HG03558 (cell line): ENCODE data around the gene NTM.

Experiments used
- ATAC-seq: cut with Tn5 transposase; IDR thresholded peaks from one replicate; pipeline ENCODE4 v1.9.1; 2021; ENCODE audit warnings: moderate number of reproducible peaks; ENCODE audit not compliant: unreplicated experiment; ENCODE audit errors: extremely low read depth

Gene NTM

DNA sequence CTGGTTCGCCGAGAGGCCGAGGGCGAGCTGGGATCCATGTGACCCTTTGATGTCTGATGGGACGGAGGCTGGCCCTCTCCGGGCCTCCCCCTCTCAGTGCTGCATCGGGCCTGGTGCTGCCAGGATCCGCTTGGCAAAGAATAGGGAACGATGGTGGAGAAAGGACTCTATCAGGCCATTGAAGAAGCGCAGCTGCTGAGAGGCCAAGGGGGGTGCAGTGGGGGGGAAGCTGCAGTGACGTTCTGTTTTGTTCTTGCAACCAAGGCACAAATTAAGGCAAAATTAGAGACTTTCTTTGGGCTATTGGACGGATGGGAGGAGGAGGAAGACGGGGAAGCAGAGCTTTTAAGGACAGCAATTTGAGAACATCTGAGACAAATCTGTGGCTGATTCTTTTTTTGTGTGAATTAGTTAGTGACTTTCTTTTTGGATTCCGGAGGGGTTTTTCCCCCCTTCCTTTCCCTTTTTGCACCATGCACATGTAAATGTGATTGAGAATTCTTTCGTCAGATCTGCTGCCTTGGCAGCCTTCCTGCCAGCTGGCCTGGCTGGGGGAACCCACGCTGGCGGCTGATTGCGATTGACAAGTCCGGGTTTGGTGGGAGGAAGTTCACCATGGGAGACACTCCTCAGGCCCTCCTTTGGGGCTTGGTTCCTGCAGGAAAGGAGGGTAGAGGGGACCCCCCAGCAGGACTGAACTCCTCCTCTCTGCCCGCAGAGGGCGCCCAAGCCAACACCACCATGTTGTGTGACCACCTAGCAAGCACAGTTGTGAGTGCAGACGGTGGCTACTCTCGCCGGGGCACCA lies 214.6 kb downstream of the NTM start:
- no peak for ATAC-seq

DNA sequence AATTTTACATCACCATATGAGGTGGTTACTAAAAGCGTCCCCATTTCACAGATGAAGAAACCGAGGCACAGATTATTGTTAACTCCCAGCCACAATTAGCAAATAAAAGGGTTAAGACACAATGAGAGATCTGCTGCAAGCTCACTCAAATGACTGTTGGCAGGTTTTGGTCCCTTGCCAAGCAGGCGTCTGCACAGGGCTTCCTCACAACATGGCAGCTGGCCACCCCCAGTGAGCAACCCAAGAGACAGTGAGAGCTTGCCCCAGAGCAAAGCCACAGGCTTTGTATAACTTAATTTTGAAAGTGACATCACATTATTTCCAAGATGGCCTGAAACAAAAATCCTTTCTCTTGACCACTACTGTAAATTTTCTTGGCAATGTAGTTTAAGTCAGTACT lies 217.6 kb downstream of the NTM start:
- no peak for ATAC-seq

DNA sequence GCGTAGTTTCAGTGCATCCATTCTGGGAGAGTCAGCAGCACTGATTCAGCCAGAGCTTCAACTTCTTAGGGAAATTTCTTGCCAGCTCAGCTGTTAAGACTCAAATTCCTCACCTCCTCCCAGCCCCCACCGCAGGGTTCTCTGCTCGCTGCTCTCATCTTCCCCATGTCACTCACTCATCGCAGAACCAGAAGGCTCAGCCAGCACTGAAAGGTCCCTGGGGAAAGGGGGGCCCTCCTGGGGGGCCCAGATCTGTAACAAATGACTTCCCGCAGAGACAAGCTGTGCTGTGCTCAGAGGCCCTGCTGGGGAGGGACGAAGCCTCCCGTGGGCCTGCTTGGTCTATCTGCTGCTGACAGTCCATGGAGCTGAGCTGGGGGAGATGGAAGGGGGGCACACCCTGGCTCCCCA lies 220.6 kb downstream of the NTM start:
- no peak for ATAC-seq

DNA sequence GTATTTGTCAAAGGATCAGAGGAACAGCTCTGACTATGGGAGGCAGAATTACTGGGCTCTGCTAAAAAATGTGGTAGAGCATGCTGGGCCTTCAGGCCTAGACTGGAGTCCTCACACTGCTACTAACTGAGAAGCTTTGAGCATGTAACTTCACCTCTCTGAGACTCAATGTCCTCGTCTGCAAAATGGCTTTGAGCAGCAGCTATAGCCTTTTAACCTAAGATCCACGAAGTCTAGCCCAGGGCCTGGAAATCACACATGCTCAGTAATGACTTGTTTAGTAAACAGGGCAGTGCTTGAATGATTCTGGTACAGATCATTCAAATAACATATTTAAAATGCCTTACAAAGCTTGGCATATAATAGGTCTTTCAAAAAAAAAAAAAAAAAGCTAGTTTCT lies 221.7 kb downstream of the NTM start:
- no peak for ATAC-seq

DNA sequence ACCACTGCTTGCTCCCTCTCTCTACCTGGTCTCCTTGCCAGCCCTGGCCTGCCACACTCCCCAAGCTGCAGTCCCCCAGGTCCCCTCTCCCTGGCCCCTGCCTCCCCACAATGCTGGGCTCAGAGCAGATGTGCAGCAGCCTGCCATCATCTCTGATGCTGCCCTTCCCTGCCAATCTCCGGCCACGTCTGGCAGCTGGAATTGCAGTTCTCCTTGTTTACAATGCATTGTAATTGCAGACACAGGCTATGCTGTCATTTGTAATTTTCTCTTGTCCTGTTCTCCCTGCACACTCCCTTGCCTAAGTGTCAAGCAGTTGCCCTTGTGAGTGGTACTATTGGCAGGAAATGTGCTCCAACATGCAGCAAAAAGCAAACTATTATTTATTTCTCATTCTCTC lies 222.3 kb downstream of the NTM start:
- ATAC-seq: no peak

DNA sequence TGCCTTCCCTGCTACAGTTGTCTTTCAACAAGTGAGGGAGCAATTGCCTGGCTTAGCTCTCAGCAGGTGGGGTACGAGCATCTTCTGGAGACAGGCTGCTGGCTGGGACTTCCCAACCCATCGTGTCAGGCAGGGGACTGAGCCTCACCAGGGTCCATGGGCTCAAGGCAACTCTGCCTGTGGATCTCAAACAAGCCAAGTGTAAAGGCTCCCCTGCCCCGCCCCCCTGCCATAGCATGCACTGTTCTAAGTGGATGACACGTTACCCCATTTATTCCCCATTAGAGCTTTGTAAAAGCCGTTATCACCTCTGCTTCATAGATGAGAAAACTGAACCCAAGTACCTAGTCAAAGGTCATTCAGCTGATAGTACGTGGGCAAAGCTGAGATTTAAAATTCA lies 222.9 kb downstream of the NTM start:
- ATAC-seq: no peak

DNA sequence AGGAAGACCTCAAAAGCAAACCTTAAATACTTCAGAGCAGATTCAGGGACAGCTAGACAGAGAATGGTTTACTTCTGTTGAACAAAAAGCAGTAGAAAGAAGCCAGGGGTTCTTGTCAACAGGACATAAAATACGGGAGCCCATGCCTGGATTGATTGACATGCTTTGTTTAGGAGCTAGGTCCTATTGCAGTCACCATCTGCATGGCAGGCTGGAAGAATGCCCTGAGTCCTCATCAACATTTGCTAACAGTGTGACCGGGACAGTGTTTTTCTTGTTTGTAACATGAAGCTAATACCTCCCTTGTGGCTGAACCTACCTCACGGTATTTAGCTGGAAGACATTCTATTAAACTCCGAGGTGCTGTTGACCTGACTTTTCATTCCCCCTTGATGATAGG lies 225.4 kb downstream of the NTM start:
- ATAC-seq: no peak

DNA sequence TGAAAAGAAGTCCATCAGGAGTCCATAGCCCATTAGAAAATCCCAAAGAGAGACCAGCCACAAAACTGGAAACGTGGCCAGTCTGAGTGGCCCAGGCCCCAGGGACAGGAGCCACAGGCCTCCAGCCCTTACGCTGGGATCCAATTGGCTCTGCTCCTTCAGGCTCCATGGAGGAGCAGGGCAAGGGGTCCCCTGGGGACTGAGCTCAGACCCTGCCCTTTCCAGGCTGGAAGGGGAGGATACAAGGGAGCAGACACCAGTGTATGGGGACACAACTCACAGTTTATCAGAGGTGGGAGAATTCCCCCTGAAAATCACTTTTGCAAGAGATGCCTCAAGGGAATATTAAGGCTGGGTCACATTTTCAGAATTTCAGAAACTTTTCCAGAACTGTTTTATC lies 227.5 kb downstream of the NTM start:
- no peak for ATAC-seq

DNA sequence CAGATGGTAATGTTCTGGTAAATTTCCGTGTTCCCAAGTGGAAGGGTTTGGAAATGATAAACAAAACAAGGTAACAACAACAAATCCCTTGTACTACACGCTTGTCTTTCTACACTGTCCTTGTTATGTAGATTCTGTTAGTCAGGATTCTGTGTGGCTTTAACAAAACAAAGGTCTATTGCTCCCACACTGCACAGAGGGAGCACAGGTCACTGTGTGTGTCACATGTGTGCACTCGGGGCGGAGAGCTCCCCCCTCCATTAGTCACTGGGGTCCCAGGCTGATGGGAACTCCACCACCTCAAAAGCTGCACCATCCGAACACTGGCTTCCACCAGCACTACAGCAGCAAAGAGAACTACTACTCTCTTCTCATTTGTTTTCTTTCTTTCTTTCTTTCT lies 227.9 kb downstream of the NTM start:
- ATAC-seq: no peak

DNA sequence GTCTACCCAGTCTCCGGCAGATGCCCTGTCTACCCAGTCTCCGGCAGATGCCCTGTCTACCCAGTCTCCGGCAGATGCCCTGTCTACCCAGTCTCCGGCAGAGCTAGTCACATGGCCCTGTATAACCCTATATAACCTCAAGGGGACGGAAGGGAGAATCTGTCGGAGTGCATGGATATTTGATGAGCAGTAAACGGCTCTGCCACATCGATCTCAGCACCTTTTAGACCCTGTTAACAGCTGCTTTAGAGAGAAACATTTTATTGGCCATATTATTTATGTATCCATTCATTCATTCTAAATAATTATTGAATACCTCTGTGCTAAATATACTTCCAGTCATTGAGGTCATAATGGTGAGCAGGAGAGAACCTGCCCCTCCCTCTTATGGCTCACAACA lies 228.9 kb downstream of the NTM start:
- no peak for ATAC-seq

DNA sequence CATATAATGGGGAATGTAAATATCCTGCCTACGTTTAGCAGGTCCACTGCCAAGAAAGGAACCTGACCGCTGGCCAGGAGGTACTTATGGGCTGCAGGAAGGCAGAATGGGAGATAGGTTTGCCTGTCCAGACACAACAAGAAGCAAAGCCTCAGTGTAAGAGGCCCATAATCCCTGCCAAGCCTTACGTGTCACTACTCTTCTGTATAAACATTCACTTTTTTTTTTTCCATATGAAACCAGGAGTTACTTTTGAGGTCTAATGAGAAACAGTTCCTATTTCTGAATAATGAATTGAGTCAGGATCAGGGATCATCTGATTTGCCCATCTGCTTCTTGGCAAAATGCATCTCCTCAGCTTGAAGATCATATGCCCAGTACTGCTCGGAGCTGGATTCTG lies 230.2 kb downstream of the NTM start:
- ATAC-seq: no peak

DNA sequence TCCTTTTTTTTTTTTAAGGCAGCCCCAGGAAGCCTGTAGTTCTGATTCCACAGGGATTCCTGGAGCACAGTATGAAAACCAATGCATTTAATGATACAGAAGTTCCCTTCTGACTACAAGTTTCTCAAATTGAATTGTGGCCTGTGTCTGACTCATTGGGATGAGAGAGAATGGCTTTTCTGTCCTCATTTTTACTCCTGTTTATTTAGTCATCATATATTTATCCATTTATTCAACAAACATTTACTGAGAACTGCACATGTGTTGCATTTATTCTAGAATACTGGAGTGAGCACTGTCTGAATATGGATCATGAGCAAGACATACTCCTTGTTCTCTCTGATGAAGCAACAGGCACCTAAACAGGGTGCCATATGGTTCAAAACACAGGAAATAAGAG lies 231.2 kb downstream of the NTM start:
- no peak for ATAC-seq

DNA sequence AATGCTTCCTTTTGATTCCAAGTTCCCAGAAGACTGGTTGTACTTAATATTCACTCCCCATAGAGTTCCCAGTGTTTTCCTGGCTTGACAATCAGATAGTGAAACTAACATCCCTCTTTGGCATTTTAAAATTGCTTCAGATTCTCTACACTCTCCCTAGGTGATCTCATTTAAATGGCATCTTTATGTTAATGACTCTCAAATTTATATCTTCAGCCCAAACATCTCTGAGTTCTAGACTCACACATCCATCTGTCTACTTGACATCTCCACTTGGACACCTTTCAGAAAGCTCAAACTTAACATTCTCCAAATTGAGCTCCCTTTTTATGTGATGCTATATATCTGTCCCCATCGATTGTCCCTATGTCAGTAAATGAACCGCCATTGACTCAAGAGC lies 232.0 kb downstream of the NTM start:
- no peak for ATAC-seq

DNA sequence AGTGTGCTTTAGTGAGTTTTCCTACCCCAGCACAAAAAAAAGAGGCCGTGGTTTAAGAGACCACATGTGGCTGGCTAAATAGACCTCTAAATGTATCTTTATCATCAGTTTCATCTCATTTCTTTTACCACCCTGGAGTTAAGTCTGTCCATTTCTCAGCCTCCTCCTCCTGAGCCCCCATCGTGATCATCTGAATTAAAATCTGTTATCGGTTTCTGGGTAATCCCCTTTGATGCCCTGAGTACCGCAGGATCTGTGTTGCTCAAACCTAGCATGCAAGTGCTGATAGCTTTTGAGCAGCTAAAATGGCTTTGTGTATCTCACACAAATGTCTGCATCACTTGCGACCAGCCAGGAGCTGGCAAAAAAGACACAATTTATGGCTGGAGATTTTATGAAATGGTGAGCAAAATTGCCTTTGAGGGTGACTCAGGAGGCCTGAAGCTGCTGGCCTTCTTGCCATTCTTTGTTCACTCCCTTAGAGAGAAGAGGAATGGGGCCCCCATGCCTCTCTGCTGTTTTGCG lies 236.5 kb downstream of the NTM start:
- no peak for ATAC-seq

DNA sequence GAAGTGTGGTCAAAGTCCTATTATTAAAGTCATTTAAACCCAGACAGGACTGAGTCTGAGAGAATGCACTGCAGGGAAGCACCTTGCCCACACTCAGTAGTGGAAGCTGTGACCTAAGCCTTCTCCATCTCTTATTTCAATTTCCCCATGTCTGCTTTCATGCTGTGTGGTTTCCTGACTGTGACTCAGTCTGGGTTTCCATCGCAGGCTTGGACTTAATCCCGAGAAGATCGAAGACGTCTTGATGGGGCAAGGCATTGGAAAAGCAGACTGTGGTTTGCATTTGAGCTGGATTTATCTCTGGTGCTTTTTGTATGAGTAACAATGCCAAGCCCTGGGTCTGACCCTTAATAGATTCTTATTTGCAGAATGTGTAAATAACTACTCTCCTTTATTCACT lies 238.9 kb downstream of the NTM start:
- no peak for ATAC-seq

DNA sequence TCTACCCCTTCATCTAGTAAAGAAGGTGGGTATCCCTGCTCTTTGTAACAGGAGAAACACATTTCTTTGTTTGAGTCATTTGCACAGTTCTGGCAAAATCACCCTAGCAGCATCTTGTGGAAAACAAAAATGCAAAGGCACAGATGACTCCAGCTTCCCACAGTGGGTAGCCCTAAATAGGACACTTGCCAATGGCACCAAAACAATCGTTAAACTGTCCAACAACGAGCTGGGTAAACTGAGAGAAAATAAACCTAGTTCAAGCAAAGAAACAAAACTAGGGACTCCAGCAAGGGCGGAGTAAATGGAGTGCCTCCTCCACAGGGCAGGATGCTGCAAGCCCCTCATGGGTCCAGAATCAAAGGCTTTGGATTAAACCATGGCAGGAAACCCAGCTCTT lies 239.5 kb downstream of the NTM start:
- ATAC-seq: no peak

DNA sequence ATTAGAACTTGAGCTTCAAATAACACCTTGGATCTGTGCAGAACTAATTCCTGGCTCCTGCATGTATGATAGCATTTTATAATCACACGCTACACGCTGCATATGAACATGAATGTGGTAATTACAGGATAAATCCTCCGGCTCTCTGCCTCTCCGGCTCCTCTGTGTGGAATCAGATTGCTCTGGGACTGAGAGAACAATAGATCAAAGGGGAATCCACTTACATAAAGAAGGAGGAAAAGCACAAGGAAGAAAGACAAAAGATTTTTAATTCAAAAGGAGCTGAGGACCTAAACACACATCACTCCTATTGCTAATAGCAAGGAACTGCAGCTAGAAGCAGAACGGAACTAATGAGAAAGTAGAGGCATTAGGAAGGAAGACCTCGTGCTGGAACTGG lies 240.9 kb downstream of the NTM start:
- no peak for ATAC-seq

DNA sequence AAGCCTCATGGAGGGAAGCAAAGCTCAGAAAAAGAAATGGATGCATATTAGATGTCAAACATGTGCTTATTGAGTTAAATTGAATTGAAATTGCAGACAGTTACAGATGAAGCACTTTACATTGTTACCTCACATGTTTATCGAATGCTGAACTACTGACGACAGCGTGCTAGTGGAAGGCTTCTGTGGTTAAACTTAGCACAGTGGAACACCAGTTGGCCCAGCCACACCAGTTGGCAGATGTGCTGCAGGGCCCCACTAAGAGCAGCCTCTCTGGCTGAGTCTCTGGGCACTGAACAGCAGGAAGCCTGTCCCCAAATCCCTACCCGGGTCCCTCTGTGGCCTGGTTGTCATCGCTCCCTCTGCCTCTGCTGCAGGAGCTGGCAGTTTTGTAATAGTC lies 242.1 kb downstream of the NTM start:
- no peak for ATAC-seq

DNA sequence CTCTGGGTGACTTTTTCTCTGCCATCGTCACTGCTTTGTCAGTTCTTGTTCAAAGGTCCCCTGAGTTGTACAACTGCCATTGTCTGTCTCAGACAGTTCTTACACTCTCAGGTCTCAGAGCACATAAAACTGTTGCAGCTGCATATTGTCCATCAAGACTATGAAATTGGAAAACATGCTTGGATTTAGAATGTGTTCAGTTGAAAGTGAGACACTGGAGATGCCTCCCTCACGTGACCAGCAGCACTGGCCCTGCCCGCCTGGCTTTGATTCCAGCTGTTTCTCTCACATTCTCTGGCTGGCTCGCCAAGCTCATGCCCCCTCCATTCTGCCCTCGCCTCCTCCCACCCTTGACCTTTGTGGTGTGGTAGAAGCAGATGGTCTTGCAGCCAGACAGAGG lies 244.2 kb downstream of the NTM start:
- ATAC-seq: no peak

DNA sequence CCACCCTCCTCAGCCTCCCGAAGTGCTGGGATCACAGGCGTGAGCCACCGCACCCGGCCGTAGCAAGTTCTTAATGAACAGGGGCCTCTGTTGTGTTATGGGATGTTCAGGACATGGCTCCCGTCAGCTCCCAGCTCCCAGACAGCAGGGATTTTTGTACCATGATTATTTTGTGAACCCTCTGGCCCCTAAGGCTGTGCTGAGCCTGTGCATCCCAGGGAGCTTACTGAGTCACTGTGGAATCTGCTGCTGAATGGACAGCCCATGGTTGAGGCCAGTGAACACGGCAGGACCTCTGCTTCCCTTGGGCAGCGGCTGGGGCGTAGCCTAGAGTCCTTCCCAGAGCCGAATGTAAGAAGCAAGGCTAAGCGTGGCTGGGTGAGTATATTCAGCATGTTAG lies 245.2 kb downstream of the NTM start:
- no peak for ATAC-seq

DNA sequence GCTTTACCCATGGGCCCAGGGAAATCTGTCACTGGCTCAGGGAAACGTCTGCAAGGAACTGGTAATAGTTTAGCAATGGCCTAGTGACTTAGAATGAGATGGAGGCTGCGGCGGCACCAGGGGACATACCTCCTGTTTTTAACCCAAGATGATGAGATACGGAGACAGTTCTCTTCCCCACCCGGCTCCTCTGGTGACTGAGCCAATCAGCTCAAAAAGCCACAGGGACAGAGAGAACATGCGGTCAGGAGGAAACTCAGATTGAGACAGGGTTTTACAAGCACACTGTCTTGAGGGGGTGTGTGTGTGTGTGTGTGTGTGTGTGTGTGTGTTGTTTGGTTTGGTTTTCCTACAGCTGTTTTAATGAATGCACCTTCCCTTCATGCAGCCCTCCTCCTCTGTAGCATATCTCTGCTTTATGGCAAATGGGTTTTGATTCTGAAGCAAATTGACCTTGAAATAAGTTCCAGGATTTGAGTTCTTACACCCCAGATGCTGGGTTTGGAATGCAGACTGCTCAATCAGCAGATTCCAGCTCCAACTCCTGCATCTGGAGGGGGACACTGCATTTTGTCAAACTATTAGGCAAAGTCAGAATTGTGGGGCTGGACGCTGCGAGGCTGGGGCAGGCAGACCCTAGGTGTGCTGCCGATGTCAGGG lies 246.2 kb downstream of the NTM start:
- ATAC-seq: no peak

DNA sequence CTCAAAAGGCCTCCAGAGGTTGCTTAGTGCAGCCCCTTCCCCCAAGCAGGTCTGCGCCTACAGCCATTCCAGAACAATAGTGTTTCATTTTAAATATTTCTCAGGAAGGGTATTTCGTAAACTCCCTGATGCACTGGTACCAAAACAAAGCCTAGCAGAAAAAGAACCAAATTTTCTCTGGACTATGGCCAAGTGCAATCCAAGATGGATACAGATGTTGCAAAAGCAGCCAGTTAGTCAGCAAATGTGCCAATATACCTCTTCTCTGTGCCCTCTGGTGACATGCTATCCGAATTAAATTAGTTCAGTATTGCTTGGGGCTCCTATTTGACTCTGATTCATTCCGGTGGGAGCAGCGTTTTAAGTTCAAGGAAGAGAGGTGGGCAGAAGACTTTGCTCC lies 247.8 kb downstream of the NTM start:
- ATAC-seq: no peak
